Testis (tissue), 2 donors: ENCODE measurements around the gene BBLN.

ENCODE experiments used
- CTCF ChIP-seq, 3 experiments: fragments of 450-650 bp in 2 of 3; fragments of 200-600 bp in 1 of 3; sonication (generic) in 1 of 3; IDR thresholded peaks; one replicate each; pipeline ENCODE4 v1.5.1; 2016 to 2019; ENCODE audit warnings: antibody characterized with exemption in 3 of 3, mild to moderate bottlenecking in 2 of 3, moderate library complexity in 1 of 3
- POLR2A ChIP-seq: fragments of 450-650 bp; IDR thresholded peaks from one replicate; pipeline ENCODE4 v1.6.1; 2017; ENCODE audit warnings: antibody characterized with exemption, mild to moderate bottlenecking, moderate library complexity

- no peak for TF ChIP-seq POLR2A
- no peak for TF ChIP-seq CTCF (IDR thresholded peaks at IDR 0.05)
These were observed 7.7 kb upstream of the BBLN start for GRCh38 chr9:128152133-128153059.
